Activated naive CD8-positive, alpha-beta T cell treated with anti-CD3 and anti-CD28 coated beads, Interleukin-2, amount 10 ng/mL, durations not matched to agents 7 days and 5 days (primary cell): ENCODE measurements around the gene NABP1. TPM values are rescaled to one million over a fixed set of nuclear protein-coding genes. Genes with fewer than 3 reads are reported as not detected.

Experiments
- total RNA-seq, 2 experiments: library from RNA; stranded (reverse); gene quantifications; one replicate each; pipeline ENCODE4 v1.2.3, GENCODE V29; 2021

NABP1 gene
- total RNA-seq, 2 experiments from 2014 or later = 72.6 to 75.9 TPM

Other genes starting within 250 kb of the NABP1 start
- gene CAVIN2, start 169.0 kb downstream of the NABP1 start, total RNA-seq = not detected